Astrocyte (in vitro differentiated cells and primary cell): ENCODE measurements around the gene ITGB1. TPM values are rescaled to one million over a fixed set of nuclear protein-coding genes. Genes with fewer than 3 reads are reported as not detected.

Source experiments
- DNase-seq: peaks from one replicate; pipeline ENCODE4 v3.0.0-alpha.2; 2010; ENCODE audit warnings: low read depth
- FAIRE-seq: peaks from 2 replicates; lab custom pipeline; 2011; peaks lifted over from hg19 to GRCh38; lab: Jason Lieb, UNC
- H2AFZ ChIP-seq: 2 replicates; pipeline ENCODE4 v1.6.0; 2012; ENCODE audit warnings: low read depth, low read length, inconsistent platforms
- H3K27ac ChIP-seq: 2 replicates; pipeline ENCODE4 v1.5.1; 2011; ENCODE audit warnings: low read depth, low read length, inconsistent platforms
- H3K27me3 ChIP-seq: 2 replicates; pipeline ENCODE4 v1.6.0; 2011; ENCODE audit warnings: low read length, inconsistent platforms; ENCODE audit not compliant: insufficient read depth
- H3K36me3 ChIP-seq: 2 replicates; pipeline ENCODE4 v1.5.1; 2011; ENCODE audit warnings: low read length, inconsistent platforms; ENCODE audit not compliant: insufficient read depth
- H3K4me1 ChIP-seq: 2 replicates; pipeline ENCODE4 v1.5.1; 2011; ENCODE audit warnings: low read length, inconsistent platforms; ENCODE audit not compliant: insufficient read depth
- H3K4me2 ChIP-seq: 2 replicates; pipeline ENCODE4 v1.6.0; 2012; ENCODE audit warnings: low read length, inconsistent platforms
- H3K4me3 ChIP-seq: 2 replicates; pipeline ENCODE4 v1.5.1; 2011; ENCODE audit warnings: low read depth, mild to moderate bottlenecking, low read length, inconsistent platforms; ENCODE audit not compliant: insufficient read depth
- H3K79me2 ChIP-seq: 2 replicates; pipeline ENCODE4 v1.6.0; 2012; ENCODE audit warnings: mild to moderate bottlenecking, low read length, inconsistent platforms; ENCODE audit not compliant: insufficient read depth
- H3K9ac ChIP-seq: 2 replicates; pipeline ENCODE4 v1.6.0; 2012; ENCODE audit warnings: mild to moderate bottlenecking, low read length, inconsistent platforms
- H3K9me3 ChIP-seq: 2 replicates; pipeline ENCODE4 v1.5.1; 2012; ENCODE audit warnings: low read depth, mild to moderate bottlenecking, low read length, inconsistent platforms; ENCODE audit not compliant: insufficient read depth
- H4K20me1 ChIP-seq: 2 replicates; pipeline ENCODE4 v1.6.0; 2012; ENCODE audit warnings: low read length, inconsistent platforms; ENCODE audit not compliant: insufficient read depth
- H3K27ac Mint-ChIP-seq: one replicate; pipeline ENCODE4 v1.8.0; 2021; ENCODE audit warnings: mild to moderate bottlenecking, mixed read lengths; ENCODE audit not compliant: unreplicated experiment
- H3K27me3 Mint-ChIP-seq: one replicate; pipeline ENCODE4 v1.8.0; 2021; ENCODE audit warnings: low read depth, mixed read lengths; ENCODE audit not compliant: unreplicated experiment
- H3K36me3 Mint-ChIP-seq: one replicate; pipeline ENCODE4 v1.8.0; 2021; ENCODE audit warnings: low read depth, mixed read lengths; ENCODE audit not compliant: unreplicated experiment
- H3K4me1 Mint-ChIP-seq: one replicate; pipeline ENCODE4 v1.8.0; 2021; ENCODE audit warnings: low read depth, mixed read lengths; ENCODE audit not compliant: unreplicated experiment
- H3K4me3 Mint-ChIP-seq: one replicate; pipeline ENCODE4 v1.8.0; 2021; ENCODE audit warnings: mild to moderate bottlenecking, moderate library complexity, mixed read lengths; ENCODE audit not compliant: unreplicated experiment
- H3K9me3 Mint-ChIP-seq: one replicate; pipeline ENCODE4 v1.8.0; 2021; ENCODE audit warnings: mild to moderate bottlenecking, mixed read lengths; ENCODE audit not compliant: unreplicated experiment
- EZH2 ChIP-seq: IDR thresholded peaks from 2 replicates; pipeline ENCODE4 v1.6.1; 2012; ENCODE audit warnings: mild to moderate bottlenecking, low read length, inconsistent platforms; ENCODE audit not compliant: insufficient read depth
- total RNA-seq: library from RNA; stranded (reverse); gene quantifications from 2 replicates; pipeline ENCODE4 v1.2.1, GENCODE V29; 2021
- TF ChIP-seq, protein P1 (sequence below): IDR thresholded peaks from 2 replicates; pipeline ENCODE4 v1.5.1; 2011; ENCODE audit warnings: low read depth, mild to moderate bottlenecking, inconsistent platforms, low read length, moderate library complexity; ENCODE audit not compliant: insufficient read depth

The ITGB1 gene
- total RNA-seq, 1 donor from 2014 or later = 2,575 TPM

DNA sequence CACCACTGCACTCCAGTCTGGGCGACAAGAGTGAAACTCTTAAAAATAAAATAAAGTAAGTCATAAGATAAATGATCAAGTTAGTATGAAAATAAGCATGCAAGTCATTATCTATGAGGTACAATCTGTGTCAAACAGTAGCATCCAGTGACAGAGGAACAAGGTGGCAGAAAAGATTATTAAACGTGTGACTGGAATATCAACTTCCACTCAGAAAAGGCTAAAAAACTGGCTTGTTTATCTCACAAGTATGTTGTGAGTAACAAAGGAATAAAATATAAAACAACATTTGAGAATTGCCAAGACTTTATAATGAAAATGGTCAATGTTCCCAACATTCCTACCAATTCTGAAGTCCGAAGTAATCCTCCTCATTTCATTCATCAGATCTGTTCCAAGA is 30.3 kb downstream of the ITGB1 start:
- Mint-ChIP-seq H3K9me3 (peaks cover 2% of the 10 kb centered on the region), H3K4me3 (no peak overlapping the region), H3K4me1 (peaks cover 34% of the 10 kb centered on the region), H3K27me3 (no peaks in the 10 kb centered on the region), H3K36me3 (peaks cover 51% of the 10 kb centered on the region), H3K27ac (peak overlapping the region; percentile 67)
- H3K4me2 ChIP-seq = no peak overlapping the region
- H3K9ac ChIP-seq = no peak overlapping the region
- no peaks in the 10 kb centered on the region for H3K9me3 ChIP-seq
- no peaks in the 10 kb centered on the region for H3K4me1 ChIP-seq
- DNase-seq (no peak), FAIRE-seq (no peak)
- H3K36me3 ChIP-seq = peaks cover 86% of the 10 kb centered on the region
- no peak for TF ChIP-seq EZH2
- TF ChIP-seq, protein P1, sequence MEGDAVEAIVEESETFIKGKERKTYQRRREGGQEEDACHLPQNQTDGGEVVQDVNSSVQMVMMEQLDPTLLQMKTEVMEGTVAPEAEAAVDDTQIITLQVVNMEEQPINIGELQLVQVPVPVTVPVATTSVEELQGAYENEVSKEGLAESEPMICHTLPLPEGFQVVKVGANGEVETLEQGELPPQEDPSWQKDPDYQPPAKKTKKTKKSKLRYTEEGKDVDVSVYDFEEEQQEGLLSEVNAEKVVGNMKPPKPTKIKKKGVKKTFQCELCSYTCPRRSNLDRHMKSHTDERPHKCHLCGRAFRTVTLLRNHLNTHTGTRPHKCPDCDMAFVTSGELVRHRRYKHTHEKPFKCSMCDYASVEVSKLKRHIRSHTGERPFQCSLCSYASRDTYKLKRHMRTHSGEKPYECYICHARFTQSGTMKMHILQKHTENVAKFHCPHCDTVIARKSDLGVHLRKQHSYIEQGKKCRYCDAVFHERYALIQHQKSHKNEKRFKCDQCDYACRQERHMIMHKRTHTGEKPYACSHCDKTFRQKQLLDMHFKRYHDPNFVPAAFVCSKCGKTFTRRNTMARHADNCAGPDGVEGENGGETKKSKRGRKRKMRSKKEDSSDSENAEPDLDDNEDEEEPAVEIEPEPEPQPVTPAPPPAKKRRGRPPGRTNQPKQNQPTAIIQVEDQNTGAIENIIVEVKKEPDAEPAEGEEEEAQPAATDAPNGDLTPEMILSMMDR = no peak
- H4K20me1 ChIP-seq = peaks cover 77% of the 10 kb centered on the region
- H2AFZ ChIP-seq = no peak overlapping the region
- no peaks in the 10 kb centered on the region for H3K27me3 ChIP-seq
- H3K79me2 ChIP-seq = peaks cover 99% of the 10 kb centered on the region
- no peak overlapping the region for H3K27ac ChIP-seq
- no peak overlapping the region for H3K4me3 ChIP-seq

DNA sequence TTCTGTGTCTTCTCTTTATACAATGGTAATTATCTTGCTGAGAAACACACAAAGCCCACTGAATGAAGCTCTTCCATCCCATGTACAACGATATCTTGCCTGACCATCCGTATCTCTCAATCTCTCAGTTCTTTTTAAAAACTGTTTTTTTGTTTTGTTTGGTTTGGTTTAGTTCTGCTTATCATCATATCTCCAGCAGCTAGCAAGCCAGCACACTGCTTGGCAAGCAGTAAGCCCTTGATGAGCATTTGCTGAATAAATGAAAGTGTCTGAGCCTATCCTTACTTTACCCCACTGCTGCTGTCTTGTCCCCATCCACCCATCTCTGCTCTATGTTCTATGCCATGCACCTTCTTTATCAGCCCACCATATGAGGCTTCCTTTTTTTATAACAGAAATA is 34.2 kb downstream of the ITGB1 start:
- H3K4me2 ChIP-seq = no peak overlapping the region
- Mint-ChIP-seq H3K27ac (no peak overlapping the region), H3K9me3 (peaks cover 2% of the 10 kb centered on the region), H3K4me3 (no peak overlapping the region), H3K36me3 (peaks cover 54% of the 10 kb centered on the region), H3K4me1 (peaks cover 28% of the 10 kb centered on the region), H3K27me3 (no peaks in the 10 kb centered on the region)
- no peaks in the 10 kb centered on the region for H3K4me1 ChIP-seq
- H3K27me3 ChIP-seq = no peaks in the 10 kb centered on the region
- FAIRE-seq (peak; percentile 52), DNase-seq (no peak)
- TF ChIP-seq, protein P1 = no peak
- no peak for TF ChIP-seq EZH2
- peaks cover 68% of the 10 kb centered on the region for H4K20me1 ChIP-seq
- peaks cover 94% of the 10 kb centered on the region for H3K36me3 ChIP-seq
- H3K4me3 ChIP-seq = no peak overlapping the region
- H3K9me3 ChIP-seq = no peaks in the 10 kb centered on the region
- H3K27ac ChIP-seq = no peak overlapping the region
- H2AFZ ChIP-seq = no peak overlapping the region
- no peak overlapping the region for H3K9ac ChIP-seq
- H3K79me2 ChIP-seq = peaks cover 99% of the 10 kb centered on the region

DNA sequence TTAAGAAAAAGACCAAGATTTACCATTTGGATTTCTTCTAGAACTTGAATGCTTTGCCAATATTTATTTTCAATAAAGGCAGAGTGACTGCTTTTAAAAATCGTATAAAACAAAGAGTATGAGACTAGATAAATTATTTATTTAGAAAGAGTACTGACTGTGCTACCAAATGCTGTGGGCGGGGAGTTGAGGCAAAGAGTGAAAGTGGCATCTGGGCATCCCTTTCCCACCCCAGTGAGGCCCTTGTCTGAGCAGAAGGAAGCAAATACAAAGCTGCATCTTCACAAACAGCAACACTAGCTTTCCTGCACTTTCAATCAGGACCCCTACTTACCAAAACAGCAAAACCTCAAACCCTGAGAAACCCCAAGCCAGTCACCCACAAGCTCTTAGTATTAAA is 34.9 kb downstream of the ITGB1 start:
- no peak for FAIRE-seq
- Histone ChIP-seq H2AFZ (no peak overlapping the region), H4K20me1 (peaks cover 68% of the 10 kb centered on the region), H3K4me3 (no peak overlapping the region), H3K4me2 (no peak overlapping the region), H3K9me3 (no peaks in the 10 kb centered on the region), H3K36me3 (peaks cover 93% of the 10 kb centered on the region), H3K27ac (no peak overlapping the region), H3K79me2 (peaks cover 100% of the 10 kb centered on the region), H3K27me3 (no peaks in the 10 kb centered on the region), H3K4me1 (no peaks in the 10 kb centered on the region), H3K9ac (no peak overlapping the region)
- no peaks in the 10 kb centered on the region for H3K27me3 Mint-ChIP-seq
- peaks cover 53% of the 10 kb centered on the region for H3K36me3 Mint-ChIP-seq
- H3K9me3 Mint-ChIP-seq = peaks cover 2% of the 10 kb centered on the region
- peaks cover 22% of the 10 kb centered on the region for H3K4me1 Mint-ChIP-seq
- no peak for TF ChIP-seq EZH2
- TF ChIP-seq, protein P1 = no peak
- no peak overlapping the region for H3K4me3 Mint-ChIP-seq
- H3K27ac Mint-ChIP-seq = no peak overlapping the region
- no peak for DNase-seq
